Activated CD4-positive, alpha-beta T cell treated with anti-CD3 and anti-CD28 coated beads, Interleukin-2, Interleukin-6, amounts not matched to agents 100 ng/mL and 50 ng/mL, durations not matched to agents 16 hours and 8 hours (primary cell): ENCODE data around the gene SPRED2.

Source experiments
- DNase-seq: peaks from one replicate; pipeline ENCODE4 v3.0.0-alpha.2; 2020

SPRED2 gene

DNA sequence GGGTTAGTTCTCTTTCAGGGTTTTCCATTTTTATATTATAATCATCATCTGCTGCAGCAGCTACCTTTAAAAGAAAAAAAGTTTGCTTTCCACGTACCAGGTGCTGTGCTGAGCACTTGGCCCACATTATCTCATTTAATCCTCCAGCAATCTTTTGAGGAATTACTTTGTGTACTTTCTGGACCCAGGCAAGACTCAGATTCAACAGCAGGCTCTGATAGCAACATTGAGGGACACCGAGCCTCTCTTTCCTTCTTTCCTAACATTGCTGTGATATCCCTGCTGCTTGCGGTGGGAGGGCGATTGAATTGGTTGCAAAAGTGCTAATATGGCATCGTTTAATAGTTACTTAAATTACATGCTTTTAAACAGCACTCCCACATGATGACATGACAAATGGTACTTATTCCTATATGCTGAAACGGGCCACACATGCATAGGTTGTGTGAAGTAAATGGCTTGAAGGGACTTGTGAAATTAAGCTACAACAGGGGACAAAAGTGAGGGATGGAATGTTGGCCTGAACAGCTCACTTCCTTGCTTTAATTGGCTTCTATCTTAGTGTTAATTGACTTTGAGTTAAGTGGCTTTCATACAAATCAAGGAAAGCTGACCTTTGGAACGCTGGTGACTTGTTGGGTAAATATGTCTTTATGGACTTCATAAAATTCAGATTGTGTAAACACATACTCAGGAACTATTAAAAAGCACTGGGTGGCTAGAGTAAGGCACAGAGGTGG is 21.2 kb downstream of the SPRED2 start:
- DNase-seq, result no peak

DNA sequence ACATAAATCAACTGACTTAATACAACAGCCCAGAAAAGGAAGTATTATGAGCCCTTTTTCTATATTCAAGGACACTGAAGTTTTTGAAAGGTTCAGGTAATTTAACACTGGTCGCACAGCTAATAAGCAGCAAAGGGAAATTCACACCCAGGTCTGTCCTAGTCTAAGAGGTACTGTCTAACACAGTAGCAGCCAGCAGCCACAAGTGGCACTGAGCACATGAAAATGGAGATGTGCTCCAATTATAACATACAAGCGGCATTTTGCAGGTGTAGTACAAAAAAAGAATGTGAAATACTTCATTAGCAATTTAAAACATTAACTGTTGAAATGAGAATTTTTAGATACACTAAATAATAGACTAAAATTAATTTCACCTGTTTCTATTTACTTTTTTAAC is 23.4 kb downstream of the SPRED2 start:
- DNase-seq, result no peak

DNA sequence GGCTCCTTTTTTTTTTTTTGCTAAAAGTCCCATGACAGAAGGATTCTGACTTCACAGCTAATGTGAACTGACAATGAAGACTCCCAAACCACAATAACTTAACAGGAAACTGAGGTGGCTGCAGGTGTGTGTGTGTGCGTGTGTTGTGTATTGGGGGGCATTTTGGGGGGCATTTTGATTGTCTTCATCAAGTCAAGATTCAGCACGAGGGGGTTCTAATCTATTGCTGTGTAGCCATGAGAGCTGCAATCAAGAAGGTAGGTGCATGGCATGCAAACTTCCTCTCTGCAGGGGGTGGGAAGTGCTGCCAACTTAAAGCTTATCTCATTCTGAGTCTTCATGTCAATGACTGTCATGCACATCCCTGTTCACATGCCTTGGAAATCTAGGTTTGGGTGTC is 25.2 kb downstream of the SPRED2 start:
- DNase-seq, result no peak

DNA sequence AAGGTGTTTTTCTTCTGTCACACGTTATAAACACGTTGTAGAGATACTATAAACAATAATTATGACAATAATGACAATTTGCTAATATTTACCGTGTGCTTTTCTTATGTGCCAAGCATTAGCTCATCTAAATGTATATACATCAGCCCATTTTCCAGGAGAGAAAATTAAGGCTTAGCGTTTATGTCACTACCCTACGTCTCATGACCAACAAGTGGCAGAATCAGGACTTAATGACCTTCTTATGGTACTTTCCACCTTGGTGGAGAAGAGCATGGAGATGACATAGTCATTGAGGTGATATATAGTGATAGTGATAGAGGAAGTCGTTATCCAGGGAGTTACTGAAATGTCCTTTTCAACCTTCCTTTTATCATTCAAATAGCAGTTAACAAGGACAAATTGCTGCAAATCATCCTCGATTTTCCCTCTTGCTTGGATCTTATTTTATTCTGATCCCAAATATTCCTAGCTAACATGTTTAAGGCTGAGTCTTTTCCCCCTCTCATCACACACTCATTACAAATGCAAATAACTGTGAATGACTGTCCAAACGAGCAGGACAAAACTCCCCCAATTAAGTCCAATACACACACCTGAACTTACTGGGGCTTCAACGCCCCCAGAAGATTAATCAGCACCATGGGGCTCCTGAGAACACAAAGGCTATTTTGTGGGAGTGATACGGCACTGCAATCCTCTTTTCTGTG is 27.3 kb downstream of the SPRED2 start:
- no peak for DNase-seq

DNA sequence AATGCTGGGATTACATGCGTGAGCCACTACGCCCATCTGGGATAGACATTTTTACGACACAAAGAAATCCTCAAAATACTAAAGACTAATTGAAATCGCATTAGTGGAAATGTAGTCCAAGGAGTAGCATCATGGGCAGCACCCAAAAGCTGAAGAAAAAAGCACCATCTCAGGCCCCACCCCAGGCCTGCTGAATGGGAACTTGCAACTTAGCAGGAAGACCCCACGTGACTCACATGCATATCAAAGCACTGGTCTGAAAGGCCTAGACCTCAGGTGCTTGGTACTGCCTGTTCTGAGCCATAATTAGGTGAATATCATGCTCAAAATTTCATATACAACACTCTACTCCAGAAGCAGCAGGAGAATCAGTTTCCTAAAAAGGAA is 28.9 kb downstream of the SPRED2 start:
- DNase-seq, result no peak

DNA sequence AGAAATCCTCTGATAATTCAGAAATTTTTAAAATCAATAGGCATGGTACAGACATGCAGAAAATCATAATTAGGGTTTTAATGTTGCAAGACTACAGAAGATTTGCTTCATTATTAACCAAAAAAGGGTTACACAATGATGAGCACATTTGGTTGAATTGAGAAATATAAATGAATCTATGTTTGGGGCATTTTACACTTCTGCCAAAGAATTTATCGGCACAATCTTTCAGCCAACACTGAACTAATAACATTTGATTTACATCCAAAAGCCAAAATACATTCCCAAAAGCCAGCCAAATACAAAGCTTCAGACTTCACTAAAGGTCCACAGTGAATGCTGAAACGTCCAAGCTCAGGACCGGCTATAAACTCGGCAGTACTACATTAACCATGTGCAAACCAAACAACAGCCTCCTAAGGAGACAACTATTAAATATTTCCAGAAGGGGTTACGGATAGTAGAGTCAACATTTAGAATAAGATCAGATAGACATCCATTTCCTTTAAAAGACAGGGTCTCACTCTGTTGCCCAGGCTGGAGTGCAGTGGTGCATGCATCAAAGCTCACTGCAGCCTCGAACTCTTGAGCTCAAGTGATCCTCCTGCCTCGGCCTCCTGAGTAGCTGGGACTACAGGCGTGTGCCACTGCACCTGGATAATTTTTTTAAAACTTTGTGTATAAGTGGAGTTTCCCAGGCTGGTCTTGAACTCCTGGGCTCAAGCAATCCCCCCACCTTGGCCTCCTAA is 29.4 kb downstream of the SPRED2 start:
- no peak for DNase-seq

DNA sequence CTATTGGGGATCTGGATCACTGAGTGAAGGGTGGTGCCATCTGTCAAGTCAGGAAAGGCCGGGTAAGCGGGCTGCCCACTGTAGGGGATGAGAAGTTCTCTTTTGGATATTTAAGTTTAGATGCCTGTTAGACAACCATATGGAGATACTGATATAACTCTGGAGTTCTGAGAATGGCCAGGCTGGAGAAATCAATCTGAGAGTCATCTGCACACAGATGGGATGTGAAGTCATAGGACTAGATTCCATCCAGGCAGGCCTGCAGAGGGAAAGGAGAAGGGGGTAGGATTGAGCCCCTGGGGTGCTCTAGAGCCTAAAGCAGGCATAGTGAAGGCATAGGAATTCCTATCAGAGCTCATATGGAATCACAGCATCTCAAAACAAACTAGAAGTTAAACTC is 30.1 kb downstream of the SPRED2 start:
- DNase-seq, result no peak

DNA sequence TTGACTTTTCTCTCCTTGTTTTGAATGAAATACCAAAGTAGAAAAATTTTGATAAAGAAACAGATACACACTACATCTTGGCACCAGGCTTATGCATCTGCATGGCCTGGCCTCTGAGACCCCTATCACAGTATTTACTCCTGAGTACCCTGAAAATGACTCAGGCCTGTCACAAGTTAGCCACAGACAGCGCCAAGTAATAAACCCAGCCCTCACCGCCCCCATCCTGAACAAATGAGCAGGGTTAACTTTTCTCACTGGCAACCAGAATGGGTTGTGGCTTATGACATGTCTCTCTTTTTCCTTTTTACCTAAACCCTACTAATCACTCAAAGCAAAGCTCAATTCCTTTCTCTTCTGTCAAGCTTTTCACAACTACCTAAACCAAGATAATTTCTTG is 35.3 kb downstream of the SPRED2 start:
- peak; percentile 53 for DNase-seq

DNA sequence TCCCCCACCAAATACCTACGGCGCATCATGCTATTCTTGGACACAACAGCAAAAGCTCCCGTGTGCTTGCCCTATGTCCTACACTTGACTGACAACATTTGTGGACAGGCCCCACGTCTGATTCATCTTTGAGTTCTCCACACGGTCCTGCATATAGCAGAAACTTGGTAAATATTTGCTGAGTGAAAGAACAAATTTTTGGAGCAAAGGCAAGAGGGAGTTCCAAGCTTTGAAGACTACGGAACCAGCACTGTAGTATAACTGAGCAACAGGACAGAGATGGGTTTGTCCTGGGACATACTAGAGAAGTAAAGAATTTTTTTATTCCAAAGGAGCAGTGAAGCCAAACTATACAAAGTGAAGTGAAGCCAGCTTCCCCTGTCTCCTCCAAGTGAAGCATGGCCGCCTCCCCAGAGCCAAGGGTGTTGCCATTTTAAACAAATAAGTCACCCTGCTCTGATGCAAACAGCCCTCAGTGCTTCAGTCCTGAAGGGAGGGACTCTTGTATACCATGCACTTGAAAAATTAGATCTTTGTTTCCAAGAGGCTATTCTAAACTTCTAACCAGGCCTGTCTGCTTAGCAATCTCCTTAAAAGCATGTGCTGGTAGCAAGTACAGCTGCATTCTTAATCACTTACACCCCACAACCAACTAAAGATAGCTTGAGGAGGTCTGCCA is 35.9 kb downstream of the SPRED2 start:
- DNase-seq, result no peak

DNA sequence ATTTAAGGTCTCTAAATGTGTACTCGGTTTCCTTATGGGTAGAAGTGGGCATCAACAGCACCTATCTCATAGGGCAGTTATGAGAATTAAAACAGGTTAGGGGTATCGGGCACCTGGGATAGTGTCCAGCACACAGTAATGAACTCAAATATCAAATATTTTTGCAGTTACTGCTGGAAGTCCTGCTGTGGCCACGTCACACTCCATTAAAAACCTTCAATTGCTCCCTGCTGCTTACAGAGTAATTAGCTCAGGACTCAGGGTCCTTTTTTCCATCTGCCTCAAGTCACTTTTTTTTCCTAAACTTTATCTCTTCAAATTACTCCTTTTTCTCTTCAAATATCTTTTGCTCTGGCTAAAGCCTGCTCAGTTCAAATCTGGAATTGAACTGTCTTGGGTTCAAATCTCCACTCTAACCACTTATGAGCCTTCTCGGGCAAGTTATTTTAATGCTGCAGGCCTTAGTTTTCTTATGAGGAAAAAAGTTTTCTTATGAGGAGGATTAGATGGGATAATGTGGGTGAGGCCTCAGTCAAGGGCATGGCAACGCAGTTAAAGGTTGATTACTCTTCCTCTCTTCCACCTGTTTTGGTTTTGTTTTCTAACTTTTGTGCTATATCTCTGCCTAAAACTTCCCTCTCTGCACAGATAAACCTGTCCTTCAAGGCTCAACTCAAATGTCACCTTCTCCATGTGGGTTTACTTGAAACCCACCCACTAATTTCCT is 36.6 kb downstream of the SPRED2 start:
- no peak for DNase-seq

DNA sequence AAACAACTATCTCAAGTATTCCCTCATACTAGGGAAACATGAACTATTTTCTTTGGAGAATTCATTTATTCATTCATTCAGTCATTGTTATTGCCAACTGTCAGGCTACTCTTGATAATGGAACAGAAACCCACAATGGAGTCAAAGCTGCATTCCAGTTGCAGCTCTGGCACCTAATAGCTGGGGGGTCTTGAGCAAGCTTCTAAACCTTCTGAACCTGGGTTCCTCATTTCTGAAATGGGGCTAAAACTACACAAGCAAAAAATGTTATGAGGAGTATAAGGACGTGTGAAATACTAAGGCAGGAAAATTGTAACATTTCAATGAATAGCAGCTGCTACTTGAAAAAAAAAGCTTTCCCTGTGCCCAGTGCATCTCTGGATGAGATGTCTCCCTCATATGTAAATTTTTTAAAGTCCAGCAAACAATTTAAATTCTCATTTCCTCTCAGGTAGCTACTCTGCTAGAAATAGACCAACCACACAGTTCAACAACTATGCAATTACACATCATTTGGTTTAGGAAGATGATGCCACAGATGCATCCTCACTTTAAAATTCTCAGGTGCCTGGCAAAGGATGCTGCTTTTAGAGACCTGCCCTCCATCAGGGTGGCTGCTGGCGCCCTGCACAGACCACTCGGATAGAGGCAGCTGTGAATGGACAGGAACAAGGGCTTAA is 38.5 kb downstream of the SPRED2 start:
- DNase-seq, result no peak

DNA sequence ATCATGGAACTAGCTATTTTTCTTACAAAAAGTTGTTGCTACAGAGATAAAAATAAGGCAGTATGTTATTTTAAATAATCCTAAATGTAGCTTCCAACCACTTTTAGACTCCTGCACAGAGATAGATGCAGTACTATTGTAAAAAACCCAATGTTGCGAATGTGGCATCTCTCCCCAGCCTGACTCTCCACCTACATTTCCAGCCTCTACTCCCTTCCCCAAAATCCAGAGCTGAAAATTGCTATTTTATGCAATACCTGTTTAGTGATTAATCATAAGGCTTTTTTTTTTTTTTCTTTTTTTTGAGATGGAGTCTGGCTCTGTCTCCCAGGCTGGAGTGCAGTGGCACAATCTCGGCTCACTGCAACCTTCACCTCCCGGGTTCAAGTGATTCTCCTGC is 39.4 kb downstream of the SPRED2 start:
- DNase-seq, result no peak

DNA sequence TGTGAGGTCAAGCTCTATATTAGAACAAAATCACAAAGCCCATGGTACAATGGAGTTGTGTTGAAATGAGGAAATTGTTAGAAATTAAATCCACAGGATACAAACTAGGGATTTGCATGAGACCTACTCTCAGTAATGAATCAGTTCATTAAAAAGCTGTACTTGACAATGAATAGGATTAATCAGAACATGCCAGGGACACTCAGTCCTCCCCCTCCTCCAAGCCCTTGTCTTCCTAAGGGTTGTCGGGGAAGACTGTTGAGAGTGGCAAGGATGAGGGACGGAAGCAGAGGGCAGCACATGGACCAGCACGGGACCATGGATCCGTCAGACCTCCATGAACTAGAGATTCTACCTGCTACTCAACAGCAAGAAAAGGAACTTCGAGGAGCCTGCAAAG is 39.8 kb downstream of the SPRED2 start:
- no peak for DNase-seq

DNA sequence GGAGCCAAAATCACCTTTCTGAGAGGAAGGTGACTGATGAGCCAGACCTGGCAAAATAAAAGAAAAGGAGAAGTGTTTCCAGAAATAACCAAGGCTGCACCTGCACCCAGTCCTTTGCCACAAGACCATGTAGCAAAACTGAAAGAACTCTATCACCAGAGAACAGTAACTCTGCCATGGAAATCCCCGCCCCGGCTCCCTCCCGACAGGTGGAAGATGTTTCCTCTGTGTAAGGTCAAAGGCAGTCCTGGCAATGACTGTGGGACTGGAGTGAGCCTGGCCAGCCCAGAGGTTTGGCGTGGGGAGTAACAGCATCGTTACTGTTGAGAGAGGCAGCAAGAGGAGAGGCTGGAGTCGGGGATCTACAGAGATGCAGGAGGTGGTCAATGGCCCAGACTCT is 42.3 kb downstream of the SPRED2 start:
- peak; percentile 46 for DNase-seq

DNA sequence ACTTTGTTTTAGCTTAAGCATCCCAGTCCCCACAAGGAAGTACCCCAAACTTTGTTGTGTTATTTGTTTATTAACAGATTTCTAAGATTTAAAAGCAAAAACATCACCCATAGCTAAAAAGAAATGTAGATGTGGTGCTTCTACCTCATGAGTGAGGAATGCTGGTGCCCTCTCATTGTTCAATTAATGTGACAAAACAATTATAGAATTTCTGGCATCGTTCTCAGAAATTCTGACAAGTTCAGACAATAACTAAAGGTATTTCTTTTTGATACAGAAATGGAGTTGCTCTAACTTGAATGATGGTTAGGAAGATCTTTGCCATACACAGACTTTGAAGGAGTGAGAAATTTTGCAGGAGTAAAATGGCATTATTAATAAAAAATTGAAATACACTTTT is 42.9 kb downstream of the SPRED2 start:
- DNase-seq, result no peak

DNA sequence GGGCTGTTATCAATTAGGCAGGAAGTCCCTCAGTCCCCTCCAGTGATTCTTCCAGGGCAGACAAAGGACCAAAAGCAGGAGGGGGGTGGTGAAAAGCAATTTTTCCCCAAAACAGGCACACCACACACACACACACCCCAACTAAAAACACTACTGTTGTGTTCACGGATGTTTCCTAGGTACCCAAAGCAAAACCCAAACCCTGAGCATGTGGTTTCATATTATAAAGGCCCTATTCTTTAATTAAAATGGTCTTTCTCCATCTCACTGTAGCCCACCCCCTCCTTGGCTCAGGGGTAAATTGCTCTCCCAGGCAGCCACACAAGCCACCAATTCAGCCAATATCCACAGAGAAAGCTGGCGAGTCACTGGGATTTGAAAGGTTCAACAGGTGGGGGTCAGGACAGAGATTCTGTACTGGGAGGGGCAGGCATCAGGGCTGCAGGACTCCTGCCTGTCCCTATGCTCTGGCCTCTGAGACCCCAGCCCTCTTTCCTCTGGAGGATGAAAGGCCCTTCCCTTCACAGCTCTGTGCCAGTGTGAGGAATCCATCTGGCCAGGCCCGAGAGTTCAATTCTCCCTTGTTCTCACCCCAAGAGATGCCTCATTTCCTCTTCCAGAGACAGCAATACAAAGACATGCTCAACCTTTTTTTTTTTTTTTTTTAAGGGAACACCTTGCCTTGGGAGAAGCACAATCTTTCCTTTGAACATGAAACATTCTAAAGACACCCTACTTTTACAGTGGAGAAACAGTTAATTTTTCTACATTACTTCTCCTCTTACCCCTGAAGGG is 43.6 kb downstream of the SPRED2 start:
- no peak for DNase-seq

DNA sequence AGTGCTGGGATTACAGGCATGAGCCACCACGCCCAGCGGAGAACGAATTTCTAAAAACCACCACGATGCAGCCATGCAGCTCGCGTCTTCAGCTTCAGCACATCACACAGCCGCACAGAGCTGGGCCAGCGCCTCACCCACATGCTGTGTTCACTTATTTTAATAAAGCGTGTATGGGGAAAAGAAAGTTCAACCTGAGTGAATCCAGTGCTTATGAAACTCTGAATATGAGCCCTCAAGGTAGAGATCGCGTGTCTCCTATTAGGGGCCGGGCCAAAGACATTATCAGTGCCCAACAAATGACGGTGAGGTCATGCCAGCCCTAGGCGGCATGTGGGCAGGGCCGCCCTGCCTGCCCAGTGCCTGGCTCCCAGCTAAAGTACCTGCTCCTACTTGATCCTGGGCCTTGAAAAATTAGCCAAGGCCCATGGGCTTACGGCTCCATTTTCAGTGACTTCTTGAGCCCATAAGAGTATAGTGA is 44.3 kb downstream of the SPRED2 start:
- DNase-seq, result no peak

DNA sequence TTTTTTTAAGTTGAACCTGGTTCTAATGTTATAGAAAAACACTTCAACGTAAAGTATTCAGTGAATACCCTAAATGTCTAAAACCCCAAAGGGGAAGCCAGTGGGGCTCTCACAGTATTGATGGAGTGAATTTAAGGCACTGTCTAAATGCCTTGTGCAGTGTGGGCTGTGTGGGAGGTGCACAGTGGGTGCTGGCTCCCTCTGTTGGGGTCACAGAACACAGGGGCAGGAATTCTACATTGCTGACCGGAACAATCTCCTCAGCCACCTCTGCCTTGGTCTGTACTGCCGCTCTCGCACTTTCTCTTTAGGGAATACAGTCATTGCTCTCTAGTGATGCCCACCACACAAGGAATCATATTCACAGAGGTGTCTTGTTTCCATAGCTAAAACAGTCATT is 45.4 kb downstream of the SPRED2 start:
- no peak for DNase-seq

DNA sequence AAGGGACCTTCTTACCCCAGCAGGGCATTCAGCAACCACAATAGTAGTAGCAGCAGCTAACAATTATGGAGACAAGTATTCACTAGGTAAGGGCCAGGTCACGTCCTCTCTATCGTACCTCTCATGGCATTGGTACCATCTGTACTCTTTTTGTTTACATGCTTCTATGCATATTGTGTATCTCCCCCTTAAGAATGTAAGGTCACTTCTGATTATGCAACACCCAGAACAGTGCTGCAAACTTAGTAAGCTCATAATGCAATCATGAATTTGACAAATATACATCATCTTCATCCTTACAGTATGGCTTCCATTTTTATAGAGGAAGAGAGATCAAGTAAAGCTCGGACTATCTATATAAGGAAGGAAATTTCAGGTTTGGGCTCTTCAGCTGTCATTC is 46.1 kb downstream of the SPRED2 start:
- no peak for DNase-seq

DNA sequence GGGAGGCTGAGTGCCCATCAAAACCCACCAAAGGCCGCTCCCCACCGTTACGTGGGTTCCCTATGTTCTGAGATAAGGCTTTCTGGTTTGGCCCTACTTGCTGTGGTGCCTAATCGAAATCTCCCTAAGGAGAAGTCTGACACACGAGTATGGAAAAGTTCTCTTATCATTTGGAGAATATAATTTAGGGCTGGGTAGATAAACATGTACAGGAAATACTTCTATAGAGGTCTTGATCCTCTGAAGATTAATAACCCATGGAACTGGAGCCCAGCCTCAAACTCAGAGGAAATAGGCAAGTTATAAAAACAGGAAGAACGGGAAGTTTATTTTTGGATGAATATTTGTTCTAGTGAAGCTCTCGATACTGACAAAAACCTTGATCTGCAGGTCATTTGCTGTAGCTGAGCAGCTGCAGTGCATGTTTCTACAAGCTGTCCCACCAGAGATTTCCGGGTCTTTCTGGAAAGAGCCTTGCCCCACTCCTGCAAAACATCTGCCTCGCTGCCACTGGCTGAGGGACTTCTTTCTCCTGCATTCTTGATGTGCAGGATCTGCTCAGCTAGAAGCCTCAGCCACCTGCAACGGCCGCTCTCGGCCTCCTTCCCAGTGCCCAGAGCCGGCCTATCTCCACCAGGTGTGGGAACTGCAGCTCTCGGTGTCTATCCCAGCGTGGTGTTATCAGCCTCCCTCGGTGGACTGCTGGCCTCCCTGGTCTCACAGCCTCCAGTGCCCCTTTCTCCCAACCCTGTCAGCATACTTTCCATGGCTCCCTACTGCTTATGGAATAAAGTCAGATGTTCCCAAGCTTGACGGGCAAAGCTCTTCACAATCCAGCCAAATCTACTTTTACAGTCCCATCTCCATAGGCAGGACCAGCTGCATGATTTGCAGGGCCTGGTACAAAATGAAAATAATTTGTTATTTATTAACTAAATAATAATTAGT is 48.6 kb downstream of the SPRED2 start:
- no peak for DNase-seq
